HepG2 (cell line): ENCODE measurements around the gene STAP2. TPM values are rescaled to one million over a fixed set of nuclear protein-coding genes. Genes with fewer than 3 reads are reported as not detected.

Source experiments
- AKAP8 ChIP-seq: sonication (generic); formaldehyde crosslinking; IDR thresholded peaks from 2 replicates; pipeline ENCODE4 v1.5.1; 2020; ENCODE audit warnings: mild to moderate bottlenecking, missing genetic modification reagents
- DPF2 ChIP-seq: sonication (generic); formaldehyde crosslinking; IDR thresholded peaks from 2 replicates; pipeline ENCODE4 v1.4.0; 2020; ENCODE audit warnings: mild to moderate bottlenecking, low read depth, missing genetic modification reagents, borderline replicate concordance
- DR1 ChIP-seq: sonication (generic); formaldehyde crosslinking; IDR thresholded peaks from 2 replicates; pipeline ENCODE4 v1.8.0; 2021; ENCODE audit warnings: mild to moderate bottlenecking, missing genetic modification reagents, inconsistent platforms
- EED ChIP-seq: sonication (generic); formaldehyde crosslinking; IDR thresholded peaks from 2 replicates; pipeline ENCODE4 v1.5.0; 2020; ENCODE audit warnings: mild to moderate bottlenecking, missing genetic modification reagents
- HIVEP1 ChIP-seq: sonication (generic); formaldehyde crosslinking; IDR thresholded peaks from 2 replicates; pipeline ENCODE4 v1.4.0; 2020; ENCODE audit warnings: mild to moderate bottlenecking, missing genetic modification reagents
- KIAA2018 ChIP-seq: sonication (generic); formaldehyde crosslinking; IDR thresholded peaks from 2 replicates; pipeline ENCODE4 v1.5.0; 2020; ENCODE audit warnings: mild to moderate bottlenecking, missing genetic modification reagents, borderline replicate concordance
- KLF12 ChIP-seq: sonication (generic); formaldehyde crosslinking; IDR thresholded peaks from 2 replicates; pipeline ENCODE4 v1.4.0; 2020; ENCODE audit warnings: missing genetic modification reagents, borderline replicate concordance
- REPIN1 ChIP-seq: sonication (generic); formaldehyde crosslinking; IDR thresholded peaks from 2 replicates; pipeline ENCODE4 v1.8.0; 2022; ENCODE audit warnings: missing genetic modification reagents, low read depth, mild to moderate bottlenecking, borderline replicate concordance
- SMAD3 ChIP-seq: sonication (generic); formaldehyde crosslinking; IDR thresholded peaks from 2 replicates; pipeline ENCODE4 v1.4.0; 2020; ENCODE audit warnings: missing genetic modification reagents
- TCF7L2 ChIP-seq: IDR thresholded peaks from 2 replicates; pipeline ENCODE4 v1.6.1; 2011; ENCODE audit warnings: mild to moderate bottlenecking, low read depth, low read length, moderate library complexity
- ZFY ChIP-seq: sonication (generic); formaldehyde crosslinking; IDR thresholded peaks from 2 replicates; pipeline ENCODE4 v1.4.0; 2020; ENCODE audit warnings: missing genetic modification reagents
- ZNF143 ChIP-seq: sonication (generic); formaldehyde crosslinking; IDR thresholded peaks from 2 replicates; pipeline ENCODE4 v1.4.0; 2020; ENCODE audit warnings: missing genetic modification reagents
- ZNF337 ChIP-seq: sonication (generic); formaldehyde crosslinking; IDR thresholded peaks from 2 replicates; pipeline ENCODE4 v1.5.1; 2020; ENCODE audit warnings: missing genetic modification reagents, low read depth, mild to moderate bottlenecking, borderline replicate concordance
- ZNF354B ChIP-seq: sonication (generic); formaldehyde crosslinking; IDR thresholded peaks from 2 replicates; pipeline ENCODE4 v1.8.0; 2022; ENCODE audit warnings: mild to moderate bottlenecking, missing genetic modification reagents
- ZNF530 ChIP-seq: sonication (generic); formaldehyde crosslinking; IDR thresholded peaks from 2 replicates; pipeline ENCODE4 v1.5.0; 2020; ENCODE audit warnings: low read depth, mild to moderate bottlenecking, missing genetic modification reagents
- ZNF879 ChIP-seq: sonication (generic); formaldehyde crosslinking; IDR thresholded peaks from 2 replicates; pipeline ENCODE4 v1.8.1; 2023; ENCODE audit warnings: missing genetic modification reagents
- polyA plus RNA-seq, 8 experiments: library from polyadenylated mRNA; depleted of rRNA in 3 of 8; stranded (reverse) in 7 of 8; unstranded in 1 of 8; fragments of >200 nt; fragmentation: Illumina TruSeq in 4 of 8; extraction: Trizol in 4 of 8; gene quantifications; 2 replicates each; pipeline versions ENCODE4 v1.2.1 to v1.2.3, GENCODE V29; 2011 to 2016; ENCODE audit warnings: low read depth in 4 of 8, missing spikeins in 1 of 8, mixed read lengths in 1 of 8; ENCODE audit not compliant: insufficient read depth in 1 of 8
- total RNA-seq, 5 experiments: library from RNA; depleted of rRNA; stranded (reverse); fragments of >200 nt; fragmentation: Illumina TruSeq; extraction: Trizol; gene quantifications; 2 replicates each; pipeline ENCODE4 v1.2.3, GENCODE V29; 2016; ENCODE audit warnings: low read depth in 1 of 5
- TF ChIP-seq, protein P1 (sequence below): sonication (generic); formaldehyde crosslinking; conservative IDR thresholded peaks from 2 replicates; pipeline ENCODE4 v1.8.0; 2022; ENCODE audit warnings: missing genetic modification reagents
- TF ChIP-seq, protein P2 (sequence below): IDR thresholded peaks from 2 replicates; pipeline ENCODE4 v1.6.1; 2016

Gene STAP2
- total and polyA plus RNA-seq, 2 of the 13 experiments (the other 11 are each of a cell fraction or from before 2014, with no cell fraction given): 39.0 to 43.7 TPM

GRCh38 chr19:4310247-4311121 is 28.1 kb downstream of the STAP2 start (continued):
- TF ChIP-seq KIAA2018 (CRISPR knock-in tag): no peak
- TF ChIP-seq, protein P1, sequence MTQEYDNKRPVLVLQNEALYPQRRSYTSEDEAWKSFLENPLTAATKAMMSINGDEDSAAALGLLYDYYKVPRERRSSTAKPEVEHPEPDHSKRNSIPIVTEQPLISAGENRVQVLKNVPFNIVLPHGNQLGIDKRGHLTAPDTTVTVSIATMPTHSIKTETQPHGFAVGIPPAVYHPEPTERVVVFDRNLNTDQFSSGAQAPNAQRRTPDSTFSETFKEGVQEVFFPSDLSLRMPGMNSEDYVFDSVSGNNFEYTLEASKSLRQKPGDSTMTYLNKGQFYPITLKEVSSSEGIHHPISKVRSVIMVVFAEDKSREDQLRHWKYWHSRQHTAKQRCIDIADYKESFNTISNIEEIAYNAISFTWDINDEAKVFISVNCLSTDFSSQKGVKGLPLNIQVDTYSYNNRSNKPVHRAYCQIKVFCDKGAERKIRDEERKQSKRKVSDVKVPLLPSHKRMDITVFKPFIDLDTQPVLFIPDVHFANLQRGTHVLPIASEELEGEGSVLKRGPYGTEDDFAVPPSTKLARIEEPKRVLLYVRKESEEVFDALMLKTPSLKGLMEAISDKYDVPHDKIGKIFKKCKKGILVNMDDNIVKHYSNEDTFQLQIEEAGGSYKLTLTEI (CRISPR knock-in tag): no peak
- TF ChIP-seq TCF7L2: no peak
- peak; percentile 54; the same call in 1 of the 2 replicates for TF ChIP-seq DR1
- no peak for TF ChIP-seq ZNF879 (CRISPR knock-in tag)
- TF ChIP-seq ZNF143 (CRISPR knock-in tag): no peak
- TF ChIP-seq REPIN1 (CRISPR knock-in tag): peak; percentile 75
- peak; percentile 84 for TF ChIP-seq ZFY (CRISPR knock-in tag)
- no peak for TF ChIP-seq ZNF530 (CRISPR knock-in tag)
- peak; percentile 96 for TF ChIP-seq HIVEP1
- TF ChIP-seq KLF12 (CRISPR knock-in tag): no peak; the same call in 1 of the 2 replicates
- no peak for TF ChIP-seq EED (CRISPR knock-in tag)
- TF ChIP-seq, protein P2, sequence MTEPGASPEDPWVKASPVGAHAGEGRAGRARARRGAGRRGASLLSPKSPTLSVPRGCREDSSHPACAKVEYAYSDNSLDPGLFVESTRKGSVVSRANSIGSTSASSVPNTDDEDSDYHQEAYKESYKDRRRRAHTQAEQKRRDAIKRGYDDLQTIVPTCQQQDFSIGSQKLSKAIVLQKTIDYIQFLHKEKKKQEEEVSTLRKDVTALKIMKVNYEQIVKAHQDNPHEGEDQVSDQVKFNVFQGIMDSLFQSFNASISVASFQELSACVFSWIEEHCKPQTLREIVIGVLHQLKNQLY (CRISPR knock-in tag): peak; percentile 93
- TF ChIP-seq SMAD3 (CRISPR knock-in tag): peak; percentile 78
- TF ChIP-seq AKAP8 (CRISPR knock-in tag): no peak
- TF ChIP-seq ZNF354B (CRISPR knock-in tag): 0 out of 2 replicates have a peak, but pooled peaks have one; percentile 57
- peak; percentile 89; the same call in 1 of the 2 replicates for TF ChIP-seq DPF2 (CRISPR knock-in tag)
- peak; percentile 89; the same call in 1 of the 2 replicates for TF ChIP-seq ZNF337
